Endothelial cell of umbilical vein (primary cell): ENCODE data around the gene MCC. TPM values are rescaled to one million over a fixed set of nuclear protein-coding genes. Genes with fewer than 3 reads are reported as not detected.

ENCODE experiments used
- BruUV-seq: library from RNA; stranded (reverse); fragments of 400-500 nt; replicated peaks from 2 replicates; lab custom pipeline; 2021; lab: Mats Ljungman, UMichigan
- CTCF ChIA-PET: fragments of 300-600, 350-600 bp; sonication (Branson Sonifier 250); formaldehyde crosslinking; loops from one replicate; lab custom pipeline; 2021; ENCODE audit warnings: antibody characterized with exemption, inconsistent platforms; lab: Charles Lee
- POLR2A ChIA-PET: fragments of 300-600, 350-600 bp; sonication (Branson Sonifier 250); formaldehyde crosslinking; loops from one replicate; lab custom pipeline; 2021; ENCODE audit warnings: antibody characterized with exemption, inconsistent platforms; lab: Charles Lee
- DNase-seq: peaks from one replicate; pipeline ENCODE4 v3.0.0-alpha.2; 2011; ENCODE audit warnings: low read depth, low spot score
- FAIRE-seq: peaks from 2 replicates; lab custom pipeline; 2011; peaks lifted over from hg19 to GRCh38; lab: Jason Lieb, UNC
- H2AFZ ChIP-seq: 2 replicates; pipeline ENCODE4 v1.6.0; 2012; ENCODE audit warnings: low read depth, low read length, control low read depth, inconsistent platforms
- H3K27ac ChIP-seq: 2 replicates; pipeline ENCODE4 v1.5.1; 2011; ENCODE audit warnings: low read depth, mild to moderate bottlenecking, control low read depth, low read length, moderate library complexity; ENCODE audit not compliant: insufficient read depth
- H3K27me3 ChIP-seq, 2 experiments: 2 replicates each; pipeline versions ENCODE4 v1.6.0 to v1.6.1; 2011; ENCODE audit warnings: low read length in 2 of 2, mixed read lengths in 1 of 2; ENCODE audit not compliant: control insufficient read depth in 2 of 2, insufficient read depth in 2 of 2
- H3K36me3 ChIP-seq, 2 experiments: 2 replicates in 1 of 2; 3 replicates in 1 of 2; pipeline ENCODE4 v1.5.1; 2011; ENCODE audit warnings: low read length in 2 of 2, mild to moderate bottlenecking in 1 of 2, moderate library complexity in 1 of 2; ENCODE audit not compliant: control insufficient read depth in 2 of 2, insufficient read depth in 2 of 2; ENCODE audit errors: extremely low read depth in 1 of 2
- H3K4me1 ChIP-seq: 3 replicates; pipeline ENCODE4 v1.5.1; 2011; ENCODE audit warnings: mild to moderate bottlenecking, low read length; ENCODE audit not compliant: control insufficient read depth, insufficient read depth; ENCODE audit errors: extremely low read depth
- H3K4me2 ChIP-seq: 2 replicates; pipeline ENCODE4 v1.6.1; 2011; ENCODE audit warnings: low read length, control low read depth, mixed read lengths; ENCODE audit not compliant: insufficient read depth
- H3K4me3 ChIP-seq, 3 experiments: fragments of 200-600 bp in 1 of 3; sonication (generic), shearing (Covaris generic) in 1 of 3; replicated peaks in 1 of 3; 2 replicates each; pipeline ENCODE4 v1.5.1; 2011 to 2016; ENCODE audit warnings: control low read depth in 3 of 3, low read length in 3 of 3, mild to moderate bottlenecking in 2 of 3, inconsistent platforms in 1 of 3, low read depth in 1 of 3, moderate library complexity in 1 of 3; ENCODE audit not compliant: insufficient read depth in 1 of 3
- H3K79me2 ChIP-seq: 2 replicates; pipeline ENCODE4 v1.6.0; 2012; ENCODE audit warnings: low read length, inconsistent platforms; ENCODE audit not compliant: control insufficient read depth, insufficient read depth
- H3K9ac ChIP-seq: replicated peaks from 2 replicates; pipeline ENCODE3; 2011; ENCODE audit warnings: low read length, control low read depth; ENCODE audit not compliant: insufficient read depth; ENCODE audit errors: extremely low read depth
- H3K9me1 ChIP-seq: replicated peaks from 3 replicates; pipeline ENCODE4 v1.6.0; 2011; ENCODE audit warnings: mild to moderate bottlenecking, low read length; ENCODE audit not compliant: control insufficient read depth, insufficient read depth; ENCODE audit errors: extremely low read depth
- H3K9me3 ChIP-seq: replicated peaks from 2 replicates; pipeline ENCODE4 v1.5.1; 2012; ENCODE audit warnings: low read length, inconsistent platforms; ENCODE audit not compliant: control insufficient read depth, insufficient read depth
- H4K20me1 ChIP-seq: replicated peaks from 2 replicates; pipeline ENCODE3; 2011; ENCODE audit warnings: mild to moderate bottlenecking, low read length; ENCODE audit not compliant: control insufficient read depth, insufficient read depth; ENCODE audit errors: extremely low read depth
- GATA2 ChIP-seq: IDR thresholded peaks from 2 replicates; pipeline ENCODE4 v1.7.0; 2011; ENCODE audit warnings: low read depth, mild to moderate bottlenecking, moderate library complexity, mixed read lengths, low read length; ENCODE audit not compliant: insufficient read length, insufficient read depth
- JUN ChIP-seq: IDR thresholded peaks from 2 replicates; pipeline ENCODE4 v1.6.1; 2011; ENCODE audit warnings: borderline replicate concordance, low read depth; ENCODE audit not compliant: insufficient read length, insufficient read depth
- MAX ChIP-seq: IDR thresholded peaks from 2 replicates; pipeline ENCODE4 v1.6.1; 2011; ENCODE audit not compliant: insufficient read depth, insufficient read length
- MYC ChIP-seq: IDR thresholded peaks from one replicate; pipeline ENCODE4 v1.6.1; 2011; ENCODE audit warnings: mild to moderate bottlenecking, low read depth, low read length
- POLR2AphosphoS5 ChIP-seq: IDR thresholded peaks from 2 replicates; pipeline ENCODE4 v1.6.1; 2012; ENCODE audit warnings: low read depth, mild to moderate bottlenecking, control low read depth, low read length, moderate library complexity; ENCODE audit not compliant: insufficient read depth
- dilution Hi-C: fragments of 300-500 bp; cut with MboI; formaldehyde crosslinking; loops from one replicate; pipeline ENCODE4 v1.15.0; 2019; ENCODE audit warnings: low sequenced_read_pairs; ENCODE audit not compliant: extremely low pct_ligation_motif_present
- intact Hi-C: fragments of 100-400 bp; cut with micrococcal nuclease; formaldehyde crosslinking; loops from one replicate; pipeline ENCODE4 v1.10.0; 2022
- polyA plus RNA-seq, 4 experiments: library from polyadenylated mRNA; depleted of rRNA in 3 of 4; stranded (reverse) in 3 of 4; unstranded in 1 of 4; fragments of >200 nt; gene quantifications; 2 replicates each; pipeline versions ENCODE4 v1.2.1 to v1.2.3, GENCODE V29; 2011 to 2012; ENCODE audit warnings: missing spikeins in 1 of 4
- total RNA-seq: library from RNA; stranded (reverse); gene quantifications from 2 replicates; pipeline ENCODE4 v1.2.3, GENCODE V29; 2021

MCC gene
- total and polyA plus RNA-seq, 2 donors (not counting 3 experiments of a cell fraction or from before 2014, with no cell fraction given) = 6.9 to 27.5 TPM

GRCh38 chr5:113224605-113225065, 263.6 kb downstream of the MCC start:
- Histone ChIP-seq H3K9me1 (no peaks in the 10 kb centered on the region), H4K20me1 (peaks cover 6% of the 10 kb centered on the region), H3K4me2 (peak overlapping the region; percentile 42), H3K4me1 (peaks cover 43% of the 10 kb centered on the region), H3K9ac (peak overlapping the region; percentile 6), H2AFZ (no peak overlapping the region), H3K9me3 (no peaks in the 10 kb centered on the region), H3K36me3 (no peaks in the 10 kb centered on the region), H3K27ac (peak overlapping the region; percentile 56), H3K4me3 (no peak overlapping the region), H3K27me3 (no peaks in the 10 kb centered on the region), H3K79me2 (peaks cover 3% of the 10 kb centered on the region)
- no TSS peak for BruUV-seq
- dilution Hi-C loops = no loop called here
- no peak for FAIRE-seq
- intact Hi-C loops = loop anchor here (1.0 to 2.0 kb wide), 5 partner anchors 26 to 144 kb away; no protein-coding TSS in a partner anchor
- peak; percentile 96 for DNase-seq
- POLR2A ChIA-PET = no interaction called here
- CTCF ChIA-PET = interaction anchor here (0.6 to 1.7 kb wide), 7 partner anchors 19 to 271 kb away, joined by 3 to 6 read pairs (median 3); no protein-coding TSS in a partner anchor
- TF ChIP-seq GATA2 (peak; percentile 65), POLR2AphosphoS5 (peak; percentile 17), JUN (no peak)

GRCh38 chr5:113223831-113224604, 264.2 kb downstream of the MCC start:
- Histone ChIP-seq H3K27me3 (no peaks in the 10 kb centered on the region), H4K20me1 (peaks cover 6% of the 10 kb centered on the region), H3K9me3 (no peaks in the 10 kb centered on the region), H3K4me3 (no peak overlapping the region), H3K27ac (peak overlapping the region; percentile 56), H2AFZ (no peak overlapping the region), H3K9me1 (no peaks in the 10 kb centered on the region), H3K36me3 (no peaks in the 10 kb centered on the region), H3K9ac (peak overlapping the region; percentile 6), H3K4me1 (peaks cover 49% of the 10 kb centered on the region), H3K4me2 (peak overlapping the region; percentile 42), H3K79me2 (peaks cover 3% of the 10 kb centered on the region)
- no peak for DNase-seq
- dilution Hi-C loops (no loop called here), intact Hi-C loops (loop anchor here (1.0 to 2.0 kb wide), 3 partner anchors 26 to 61 kb away; no protein-coding TSS in a partner anchor)
- CTCF ChIA-PET = interaction anchor here (0.8 to 1.7 kb wide), 6 partner anchors 18 to 272 kb away, joined by 3 to 6 read pairs (median 4); no protein-coding TSS in a partner anchor
- POLR2A ChIA-PET = no interaction called here
- peak; percentile 59 for FAIRE-seq
- BruUV-seq = no TSS peak
- TF ChIP-seq MYC = no peak
- no peak for TF ChIP-seq MAX
